ENCODE data around the gene NFIX. TPM values are rescaled to one million over a fixed set of nuclear protein-coding genes. Genes with fewer than 3 reads are reported as not detected.

The NFIX gene
- total RNA-seq, 4 donors from 2014 or later, result 39.8 to 55.8 (median 48.2) TPM

GRCh38 chr19:13022859-13023636, 27.8 kb downstream of the NFIX start:
- TF ChIP-seq EP300 (IDR thresholded peaks at IDR 0.05) (peak in 1 of 2 donors; percentile 86), POLR2A (IDR thresholded peaks at IDR 0.05) (no peak), CTCF (IDR thresholded peaks at IDR 0.05) (peak in 3 of 5 experiments; percentile 33 to 62 (median 40))
- Histone ChIP-seq H3K4me1 (peaks cover 0 to 92% (median 49%) of the 10 kb centered on the region in 4 donors), H3K27ac (peak overlapping the region; percentile 75 to 95 (median 88)), H3K4me3 (peak overlapping the region; percentile 24 to 49 (median 36)), H3K27me3 (no peaks in the 10 kb centered on the region), H3K9me3 (no peaks in the 10 kb centered on the region), H3K36me3 (peaks cover 0 to 9% (median 0%) of the 10 kb centered on the region in 3 donors)
- peak; percentile 73 to 80 for DNase-seq (ENCODE audit: low spot score in 2 of 2)
- WGBS, 2 donors, result 1% methylated on average over 30 of the region's 30 CpGs

GRCh38 chr19:13023656-13024055, 28.4 kb downstream of the NFIX start:
- 3 to 8% methylated on average over 8 of the region's 8 CpGs for WGBS, 2 donors
- Histone ChIP-seq H3K4me3 (peak overlapping the region; percentile 24 to 49 (median 36)), H3K27me3 (no peaks in the 10 kb centered on the region), H3K27ac (peak overlapping the region; percentile 75 to 95 (median 88)), H3K36me3 (peaks cover 0 to 9% (median 0%) of the 10 kb centered on the region in 3 donors), H3K4me1 (peaks cover 0 to 92% (median 44%) of the 10 kb centered on the region in 4 donors), H3K9me3 (no peaks in the 10 kb centered on the region)
- DNase-seq (ENCODE audit: low spot score in 2 of 2), result no peak
- TF ChIP-seq CTCF (IDR thresholded peaks at IDR 0.05), result no peak
- TF ChIP-seq POLR2A (IDR thresholded peaks at IDR 0.05), result no peak
- TF ChIP-seq EP300 (IDR thresholded peaks at IDR 0.05), result no peak

- 18 to 24% methylated on average over 37 of the region's 37 CpGs for WGBS, 2 donors
- Histone ChIP-seq H3K27me3 (no peaks in the 10 kb centered on the region), H3K27ac (peak overlapping the region; percentile 4 to 95 (median 84)), H3K4me1 (peaks cover 0 to 92% (median 39%) of the 10 kb centered on the region in 4 donors), H3K9me3 (no peaks in the 10 kb centered on the region), H3K4me3 (peak overlapping the region; percentile 22 to 49 (median 40)), H3K36me3 (peaks cover 0 to 9% (median 0%) of the 10 kb centered on the region in 3 donors)
- no peak for DNase-seq (ENCODE audit: low spot score in 2 of 2)
- TF ChIP-seq POLR2A (IDR thresholded peaks at IDR 0.05), result no peak
- TF ChIP-seq EP300 (IDR thresholded peaks at IDR 0.05), result no peak
- TF ChIP-seq CTCF (IDR thresholded peaks at IDR 0.05), result no peak
These were observed 29.1 kb downstream of the NFIX start for GRCh38 chr19:13024126-13024950.

- DNase-seq (ENCODE audit: low spot score in 2 of 2), result no peak
- peak overlapping the region; percentile 22 to 49 (median 40) for H3K4me3 ChIP-seq
- H3K27ac ChIP-seq, result peak overlapping the region in 2 of 4 donors; percentile 92 to 95
- no peaks in the 10 kb centered on the region for H3K9me3 ChIP-seq
- no peaks in the 10 kb centered on the region for H3K27me3 ChIP-seq
- WGBS, 2 donors, result 54 to 60% methylated on average over 48 of the region's 48 CpGs
- H3K36me3 ChIP-seq, result peaks cover 0 to 9% (median 0%) of the 10 kb centered on the region in 3 donors
- TF ChIP-seq POLR2A (IDR thresholded peaks at IDR 0.05) (no peak), EP300 (IDR thresholded peaks at IDR 0.05) (no peak), CTCF (IDR thresholded peaks at IDR 0.05) (no peak)
- peaks cover 0 to 92% (median 38%) of the 10 kb centered on the region in 4 donors for H3K4me1 ChIP-seq
These were observed 29.8 kb downstream of the NFIX start for GRCh38 chr19:13024951-13025697.

Data from tibial nerve (tissue), 4 donors.